Mucosa of rectum (tissue), 2 donors: Measurements from ENCODE around the gene SPEG.

Source experiments
- H3K27ac ChIP-seq, 2 donors: one replicate each; pipeline ENCODE4 v1.7.0; 2013; ENCODE audit warnings: inconsistent platforms in 2 of 2, low read depth in 2 of 2, low read length in 2 of 2
- H3K27me3 ChIP-seq, 2 donors: one replicate each; pipeline ENCODE4 v1.7.0; 2013; ENCODE audit warnings: low read length in 2 of 2; ENCODE audit not compliant: control insufficient read depth in 2 of 2, insufficient read depth in 2 of 2
- H3K36me3 ChIP-seq, 2 donors: one replicate each; pipeline ENCODE4 v1.7.0; 2013; ENCODE audit warnings: low read length in 2 of 2; ENCODE audit not compliant: control insufficient read depth in 2 of 2, insufficient read depth in 2 of 2
- H3K4me1 ChIP-seq, 2 donors: one replicate each; pipeline ENCODE4 v1.7.0; 2013; ENCODE audit warnings: low read length in 2 of 2, mild to moderate bottlenecking in 1 of 2; ENCODE audit not compliant: control insufficient read depth in 2 of 2, insufficient read depth in 2 of 2
- H3K4me3 ChIP-seq, 2 donors: one replicate each; pipeline ENCODE4 v1.7.0; 2013; ENCODE audit warnings: low read length in 2 of 2
- H3K9ac ChIP-seq, 2 donors: one replicate each; pipeline ENCODE4 v1.7.0; 2013; ENCODE audit warnings: low read length in 2 of 2, low read depth in 1 of 2, mild to moderate bottlenecking in 1 of 2
- H3K9me3 ChIP-seq, 2 donors: one replicate each; pipeline ENCODE4 v1.7.0; 2013; ENCODE audit warnings: low read length in 2 of 2; ENCODE audit not compliant: control insufficient read depth in 2 of 2
- donor health status: healthy.
- donor health status: Normal muscosa, but diverticular disease.

Gene SPEG

DNA sequence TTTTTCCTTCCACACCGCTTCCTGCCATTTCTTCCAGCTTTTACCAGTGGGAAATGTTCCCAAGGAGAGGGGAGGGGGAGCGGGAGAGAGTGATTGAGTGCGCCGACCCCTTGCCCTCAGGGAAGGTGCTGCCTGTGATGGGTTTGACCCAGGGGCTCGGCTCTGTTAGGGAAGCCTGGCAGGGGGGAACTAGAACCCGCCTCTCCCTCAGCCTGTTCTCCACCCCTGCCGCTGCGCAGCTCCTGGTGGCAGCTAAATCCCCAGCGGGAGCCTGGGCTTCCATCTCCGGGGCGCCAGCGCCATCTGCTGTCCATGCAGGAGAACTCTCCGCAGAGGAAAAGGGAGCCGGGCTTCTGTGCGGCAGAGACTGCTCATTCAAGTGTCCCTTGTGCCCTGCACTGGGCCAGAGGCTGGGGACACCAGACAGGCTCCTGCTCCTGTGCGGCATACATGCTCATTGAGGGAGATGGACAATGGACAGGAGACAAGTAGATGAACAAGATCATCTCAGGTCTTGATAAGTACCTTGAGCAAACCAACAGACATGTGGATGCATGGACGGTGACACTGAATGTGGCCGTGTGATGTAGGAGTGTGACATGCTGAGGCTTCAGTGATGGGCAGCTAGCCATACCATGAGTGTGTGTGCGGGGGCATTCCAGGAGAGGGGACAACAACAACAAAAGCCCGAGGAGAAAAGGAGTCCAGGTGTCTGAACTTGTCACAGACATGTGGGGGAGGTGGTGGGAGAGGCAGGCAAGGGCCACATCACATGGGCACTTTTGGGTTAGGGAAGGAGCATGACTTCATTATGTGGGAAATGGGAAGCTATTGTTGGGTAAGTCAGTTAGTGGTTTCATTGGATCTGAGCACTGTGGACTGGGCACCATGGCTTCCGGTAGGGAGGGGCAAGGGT is 95.7 kb downstream of the SPEG start:
- Histone ChIP-seq H3K36me3 (no peaks in the 10 kb centered on the region), H3K9me3 (no peaks in the 10 kb centered on the region), H3K4me3 (no peak overlapping the region), H3K9ac (no peak overlapping the region), H3K27me3 (peaks cover 27 to 44% of the 10 kb centered on the region in 2 donors), H3K4me1 (peaks cover 0 to 3% of the 10 kb centered on the region in 2 donors), H3K27ac (no peak overlapping the region)

DNA sequence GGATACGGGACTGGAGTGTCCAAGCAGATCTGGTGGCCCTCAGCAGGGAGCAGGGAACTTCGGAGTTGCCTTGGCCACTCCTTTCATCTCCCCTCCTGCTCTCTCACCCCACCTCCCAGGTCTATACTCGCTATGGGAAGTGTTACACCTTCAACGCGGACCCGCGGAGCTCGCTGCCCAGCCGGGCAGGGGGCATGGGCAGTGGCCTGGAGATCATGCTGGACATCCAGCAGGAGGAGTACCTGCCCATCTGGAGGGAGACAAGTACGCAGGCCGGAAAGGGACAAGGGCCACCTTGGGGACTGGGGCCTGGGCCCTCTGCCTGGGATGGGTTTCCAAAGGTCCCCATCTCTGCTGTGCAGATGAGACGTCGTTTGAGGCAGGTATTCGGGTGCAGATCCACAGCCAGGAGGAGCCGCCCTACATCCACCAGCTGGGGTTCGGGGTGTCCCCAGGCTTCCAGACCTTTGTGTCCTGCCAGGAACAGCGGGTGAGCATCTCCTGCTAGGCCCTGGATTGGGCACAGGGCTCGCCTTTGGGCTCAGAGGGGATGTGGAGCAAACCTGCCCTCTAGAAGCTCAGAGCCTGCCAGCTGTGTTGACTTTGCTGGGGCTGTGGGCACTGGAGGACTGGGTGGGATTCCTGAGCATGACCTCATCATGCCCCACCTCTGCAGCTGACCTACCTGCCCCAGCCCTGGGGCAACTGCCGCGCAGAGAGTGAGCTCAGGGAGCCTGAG is 97.2 kb downstream of the SPEG start:
- no peaks in the 10 kb centered on the region for H3K9me3 ChIP-seq
- peaks cover 0 to 3% of the 10 kb centered on the region in 2 donors for H3K4me1 ChIP-seq
- no peaks in the 10 kb centered on the region for H3K36me3 ChIP-seq
- no peak overlapping the region for H3K4me3 ChIP-seq
- peaks cover 20 to 37% of the 10 kb centered on the region in 2 donors for H3K27me3 ChIP-seq
- no peak overlapping the region for H3K27ac ChIP-seq
- no peak overlapping the region for H3K9ac ChIP-seq

DNA sequence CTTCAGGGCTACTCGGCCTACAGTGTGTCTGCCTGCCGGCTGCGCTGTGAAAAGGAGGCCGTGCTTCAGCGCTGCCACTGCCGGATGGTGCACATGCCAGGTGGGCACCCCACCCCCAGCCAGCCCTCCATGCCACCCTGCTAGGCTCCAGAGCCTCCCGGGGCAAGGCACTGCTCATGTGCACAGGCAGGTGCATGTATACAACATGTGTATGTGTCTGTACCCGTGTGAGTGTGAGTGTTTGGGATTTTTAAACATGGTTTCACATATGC is 97.7 kb downstream of the SPEG start:
- Histone ChIP-seq H3K27me3 (peaks cover 20 to 32% of the 10 kb centered on the region in 2 donors), H3K9ac (no peak overlapping the region)

DNA sequence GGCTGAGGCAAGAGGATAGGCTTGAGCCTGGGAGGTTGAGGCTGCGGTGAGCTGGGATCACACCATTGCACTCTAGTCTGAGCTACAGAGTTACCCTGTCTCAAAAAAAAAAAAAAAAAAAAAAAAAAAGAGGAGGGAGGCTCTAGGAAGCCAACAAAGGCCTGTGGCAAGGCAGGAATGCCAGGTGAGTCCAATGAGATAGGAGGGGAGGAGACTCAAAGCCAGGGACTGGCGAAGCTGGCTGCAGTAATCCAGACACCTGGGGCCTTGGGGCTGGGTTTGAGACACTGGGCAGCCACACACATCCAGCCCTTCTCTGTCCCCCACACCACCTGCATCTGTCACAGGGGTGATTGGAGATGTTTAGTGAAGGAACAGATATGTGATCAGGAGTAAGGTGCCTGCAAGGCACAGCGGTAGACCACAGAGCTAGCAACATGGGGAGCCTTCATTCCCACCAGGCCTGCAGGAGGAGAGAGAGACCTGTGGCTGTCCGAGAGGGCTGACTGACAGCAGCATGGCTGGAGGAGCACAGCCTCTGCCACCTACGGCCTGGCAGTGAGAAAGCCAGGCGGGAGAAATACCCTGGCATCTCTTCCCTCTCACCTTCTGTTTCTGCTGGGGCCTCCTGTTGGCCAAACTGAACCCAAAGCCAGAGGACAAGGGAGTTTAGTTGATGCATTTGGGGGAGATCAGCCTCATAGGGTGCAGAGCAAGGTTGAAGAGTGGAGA is 99.5 kb downstream of the SPEG start:
- peaks cover 0 to 3% of the 10 kb centered on the region in 2 donors for H3K4me1 ChIP-seq
- H3K27ac ChIP-seq = no peak overlapping the region
- H3K9ac ChIP-seq = no peak overlapping the region

More for the DNA sequence above, 97.7 kb downstream of the SPEG start:
- Histone ChIP-seq H3K4me3 (no peak overlapping the region), H3K9me3 (no peaks in the 10 kb centered on the region), H3K4me1 (peaks cover 0 to 3% of the 10 kb centered on the region in 2 donors), H3K36me3 (no peaks in the 10 kb centered on the region), H3K27ac (no peak overlapping the region)

DNA sequence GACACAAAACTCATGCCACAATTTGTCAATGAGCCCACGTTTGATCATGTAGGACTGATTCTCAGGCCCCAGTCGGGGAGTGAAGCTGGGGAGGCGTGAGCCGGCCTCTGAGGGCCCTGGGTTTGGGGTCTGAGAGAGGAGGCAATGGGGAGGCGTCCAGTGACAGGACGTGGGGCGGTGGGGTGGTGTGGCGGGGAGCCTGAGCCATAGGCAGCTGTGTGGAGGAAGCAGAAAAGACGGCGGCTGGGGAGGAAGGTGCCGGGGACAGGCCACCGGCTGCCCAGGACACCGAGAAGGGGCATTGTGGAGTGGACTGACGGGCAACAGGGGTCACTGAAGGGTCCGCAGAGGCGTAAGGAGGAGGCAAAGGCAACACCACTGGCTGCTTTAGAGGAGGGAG is 101.8 kb downstream of the SPEG start:
- H3K27ac ChIP-seq = no peak overlapping the region
- peaks cover 4 to 5% of the 10 kb centered on the region in 2 donors for H3K27me3 ChIP-seq
- no peak overlapping the region for H3K4me3 ChIP-seq
- no peak overlapping the region for H3K9ac ChIP-seq
- H3K9me3 ChIP-seq = no peaks in the 10 kb centered on the region
- peaks cover 8 to 16% of the 10 kb centered on the region in 2 donors for H3K36me3 ChIP-seq
- peaks cover 0 to 1% of the 10 kb centered on the region in 2 donors for H3K4me1 ChIP-seq

More for the DNA sequence above, 99.5 kb downstream of the SPEG start:
- no peaks in the 10 kb centered on the region for H3K9me3 ChIP-seq
- peaks cover 14 to 21% of the 10 kb centered on the region in 2 donors for H3K27me3 ChIP-seq
- peaks cover 0 to 2% of the 10 kb centered on the region in 2 donors for H3K36me3 ChIP-seq
- no peak overlapping the region for H3K4me3 ChIP-seq

DNA sequence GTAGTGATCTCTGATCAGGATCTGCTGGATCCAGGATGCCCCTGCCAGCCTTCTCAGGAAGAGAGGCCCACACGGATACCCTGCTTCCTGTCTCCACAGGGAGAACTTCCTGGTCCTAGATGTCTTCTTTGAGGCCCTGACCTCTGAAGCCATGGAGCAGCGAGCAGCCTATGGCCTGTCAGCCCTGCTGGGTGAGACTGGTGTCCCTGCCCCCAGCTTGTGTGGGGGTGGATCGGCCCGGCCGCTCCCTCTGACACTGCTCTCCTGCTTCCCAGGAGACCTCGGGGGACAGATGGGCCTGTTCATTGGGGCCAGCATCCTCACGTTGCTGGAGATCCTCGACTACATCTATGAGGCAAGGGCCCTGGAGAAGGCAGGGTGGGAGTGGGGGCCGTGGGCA is 102.3 kb downstream of the SPEG start:
- Histone ChIP-seq H3K4me3 (no peak overlapping the region), H3K27ac (no peak overlapping the region), H3K9ac (no peak overlapping the region), H3K36me3 (peaks cover 9 to 16% of the 10 kb centered on the region in 2 donors), H3K9me3 (no peaks in the 10 kb centered on the region), H3K27me3 (peaks cover 0 to 5% of the 10 kb centered on the region in 2 donors), H3K4me1 (peaks cover 2 to 5% of the 10 kb centered on the region in 2 donors)

DNA sequence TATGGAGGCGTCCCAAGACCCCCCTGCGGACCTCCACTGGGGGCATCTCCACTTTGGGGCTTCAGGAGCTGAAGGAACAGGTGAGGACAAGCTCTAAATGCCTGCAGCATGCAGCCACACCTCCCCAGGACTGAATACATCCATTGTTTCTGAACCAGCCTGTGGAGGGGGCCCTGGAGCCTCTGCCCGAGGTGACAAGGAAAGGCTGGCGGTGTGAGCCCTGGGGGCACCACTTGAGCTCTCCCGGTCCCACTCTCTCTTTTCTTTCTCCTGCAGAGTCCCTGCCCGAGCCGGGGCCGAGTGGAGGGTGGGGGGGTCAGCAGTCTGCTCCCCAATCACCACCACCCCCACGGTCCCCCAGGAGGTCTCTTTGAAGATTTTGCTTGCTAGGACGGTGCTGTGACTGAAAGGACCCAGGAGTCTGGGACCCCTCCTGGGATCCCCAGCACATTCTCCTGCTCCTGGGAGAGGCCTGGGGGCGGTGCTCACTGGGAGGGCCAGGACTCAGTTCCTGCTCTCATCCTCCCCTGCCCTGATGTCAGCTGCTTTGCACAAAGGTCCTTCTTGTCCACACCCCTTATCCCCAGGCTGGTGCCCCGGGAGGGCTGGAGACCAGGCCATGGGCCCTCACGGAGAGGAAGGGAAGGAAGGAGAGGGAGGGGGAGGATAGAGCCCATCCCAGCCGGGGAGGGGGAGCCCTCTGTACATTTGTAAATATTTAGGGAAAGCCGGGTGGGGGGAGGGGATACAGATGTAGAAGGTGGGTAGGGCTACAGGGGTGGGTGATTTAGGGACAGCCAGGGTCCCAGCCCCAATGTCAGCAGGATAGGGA is 103.2 kb downstream of the SPEG start:
- no peak overlapping the region for H3K9ac ChIP-seq
- peaks cover 10 to 14% of the 10 kb centered on the region in 2 donors for H3K4me1 ChIP-seq
- H3K27ac ChIP-seq = no peak overlapping the region
- peaks cover 0 to under 1% of the 10 kb centered on the region in 2 donors for H3K27me3 ChIP-seq
- H3K36me3 ChIP-seq = peaks cover 9 to 16% of the 10 kb centered on the region in 2 donors
- H3K4me3 ChIP-seq = no peak overlapping the region
- no peaks in the 10 kb centered on the region for H3K9me3 ChIP-seq

DNA sequence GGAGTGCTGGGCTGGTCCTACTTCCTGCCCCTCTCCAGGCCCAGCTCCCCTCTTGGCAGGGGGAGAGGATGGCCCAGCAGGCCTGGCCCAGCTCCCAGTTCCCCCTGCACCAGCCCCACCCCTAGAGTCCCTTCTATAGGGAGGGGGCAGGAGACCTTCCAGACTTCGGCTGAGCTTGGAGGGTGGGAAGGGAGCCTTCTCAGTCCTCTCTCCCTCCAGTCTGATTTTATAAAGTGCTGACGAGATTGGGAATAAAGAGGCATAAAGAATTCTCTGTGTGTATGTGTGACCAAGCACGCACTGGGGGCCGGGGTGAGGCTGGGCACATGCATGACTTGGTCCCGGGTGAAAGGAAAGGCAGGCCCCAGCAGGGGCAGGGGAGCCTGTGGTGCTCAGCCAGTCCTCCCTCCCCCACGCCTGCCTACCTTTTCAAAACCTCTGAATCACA is 103.9 kb downstream of the SPEG start:
- no peaks in the 10 kb centered on the region for H3K9me3 ChIP-seq
- peaks cover 12 to 18% of the 10 kb centered on the region in 2 donors for H3K4me1 ChIP-seq
- H3K9ac ChIP-seq = no peak overlapping the region
- no peak overlapping the region for H3K4me3 ChIP-seq
- H3K36me3 ChIP-seq = peaks cover 9 to 16% of the 10 kb centered on the region in 2 donors
- no peak overlapping the region for H3K27ac ChIP-seq
- H3K27me3 ChIP-seq = no peaks in the 10 kb centered on the region

DNA sequence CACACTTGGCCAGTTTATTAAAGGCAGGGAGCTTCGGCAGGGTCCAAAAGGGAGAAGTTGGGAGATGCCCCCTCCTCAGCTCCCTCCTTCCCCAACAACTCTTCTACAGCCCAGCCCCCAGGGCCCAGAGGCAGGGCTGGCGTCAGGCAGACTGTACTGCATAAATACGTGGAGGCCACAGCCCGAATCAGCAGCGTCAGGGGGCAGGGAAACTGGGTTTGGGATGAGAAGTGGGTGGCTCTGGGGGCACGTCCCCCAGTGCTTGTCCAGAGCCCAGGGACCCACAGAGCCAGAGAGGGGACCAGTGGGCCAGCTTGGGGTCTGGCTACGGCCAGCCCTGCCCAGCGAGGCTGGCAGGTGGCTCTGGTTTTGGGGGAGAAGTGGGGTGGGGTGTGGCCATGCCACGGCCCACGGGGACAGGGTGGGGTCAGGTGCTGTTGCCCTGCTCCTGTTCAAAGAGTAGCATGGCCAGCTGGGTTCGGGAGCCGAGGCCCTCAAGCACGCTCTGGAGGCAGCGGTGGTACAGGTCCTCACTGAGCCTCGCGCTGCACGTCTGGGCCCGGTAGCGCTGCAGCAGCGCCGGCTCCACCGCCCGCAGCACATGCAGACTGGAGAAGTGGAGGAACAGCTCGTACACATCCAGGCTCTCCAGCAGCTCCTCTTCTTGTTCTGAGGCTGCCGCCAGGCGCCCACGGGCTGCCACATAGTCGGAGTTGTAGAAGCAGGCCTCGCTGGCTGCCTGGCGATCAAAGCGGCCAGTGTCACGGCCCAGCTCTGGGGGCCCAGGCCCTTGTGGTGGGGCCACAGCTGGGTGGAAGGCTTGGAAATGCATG is 104.5 kb downstream of the SPEG start:
- Histone ChIP-seq H3K9ac (no peak overlapping the region), H3K9me3 (no peaks in the 10 kb centered on the region), H3K4me1 (peaks cover 13 to 19% of the 10 kb centered on the region in 2 donors), H3K27me3 (no peaks in the 10 kb centered on the region), H3K4me3 (no peak overlapping the region), H3K36me3 (peaks cover 9 to 16% of the 10 kb centered on the region in 2 donors), H3K27ac (no peak overlapping the region)
